Measurements from ENCODE around the gene NKIRAS2. TPM values are rescaled to one million over a fixed set of nuclear protein-coding genes. Genes with fewer than 3 reads are reported as not detected.

NKIRAS2 gene
- 10 to 100 TPM; 23.3 to 25.5 TPM for total RNA-seq

DNA sequence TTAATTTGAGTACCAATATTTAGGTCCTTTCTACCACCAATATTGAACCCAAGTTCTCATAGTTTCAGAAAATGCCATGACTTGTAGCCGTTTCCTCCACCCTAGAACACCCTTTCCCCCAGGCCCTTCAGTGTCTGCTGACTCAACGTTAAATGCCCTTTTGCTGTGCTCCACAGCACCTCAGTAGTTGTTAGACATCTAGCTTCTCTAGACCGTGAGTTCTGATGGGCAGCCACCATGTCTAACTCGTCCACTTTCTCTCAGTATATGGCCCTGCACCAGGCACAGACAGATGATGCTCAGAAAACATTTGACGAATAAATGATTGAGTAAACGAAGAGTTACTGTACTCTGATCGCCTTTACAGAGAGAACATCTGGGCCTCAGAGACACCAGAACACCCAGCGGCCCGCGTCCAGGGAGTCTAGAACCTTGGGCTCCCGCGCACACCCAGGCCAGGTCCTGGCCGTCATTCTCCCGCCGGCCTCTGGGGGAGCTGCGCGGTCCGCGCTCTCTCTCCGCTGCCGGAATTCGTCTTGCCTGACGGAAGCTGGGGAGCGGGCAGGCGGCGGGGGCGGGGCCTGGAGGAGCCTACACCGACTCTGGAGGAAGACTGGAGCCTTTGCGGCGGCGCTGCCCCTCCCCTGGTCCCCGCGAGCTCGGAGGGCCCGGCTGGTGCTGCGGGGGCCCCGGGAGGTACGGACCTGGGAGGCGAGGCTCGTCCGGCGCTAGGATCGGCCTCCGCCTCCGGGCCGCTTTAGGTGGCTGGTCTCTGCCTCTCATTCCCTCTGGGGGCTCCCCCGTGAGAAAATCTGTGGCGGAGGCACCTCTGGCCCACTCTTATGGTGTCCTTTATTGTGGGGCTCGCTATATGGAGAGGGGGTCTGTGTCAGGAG, at the start of gene NKIRAS2:
Gene NKIRAS2, plus strand, starts transcription at position 582 of the 896 bp plus-strand sequence. CDS start 1,488 bp downstream, outside the sequence.
- Mint-ChIP-seq H3K4me1 (peaks cover 63% of the 10 kb centered on the region), H3K4me3 (peak within 1 kb of the TSS; percentile 99), H3K27me3 (no peaks in the 10 kb centered on the region), H3K9me3 (peaks cover 5% of the 10 kb centered on the region), H3K27ac (peak within 1 kb of the TSS; percentile 90), H3K36me3 (ENCODE audit: low read depth) (peaks cover 21% of the 10 kb centered on the region)
- POLR2A ChIA-PET, result interaction anchor here (0.6 kb wide), 1 partner anchor 36 kb away, joined by 3 read pairs; no protein-coding TSS in a partner anchor
- DNase-seq, result peak; percentile 95
- CTCF ChIA-PET, result interaction anchor here (0.6 to 7.5 kb wide), 31 partner anchors 8 to 505 kb away, joined by 3 to 71 read pairs (median 4); partner anchors contain the start of genes DHX58, KCNH4 and ODAD4

DNA sequence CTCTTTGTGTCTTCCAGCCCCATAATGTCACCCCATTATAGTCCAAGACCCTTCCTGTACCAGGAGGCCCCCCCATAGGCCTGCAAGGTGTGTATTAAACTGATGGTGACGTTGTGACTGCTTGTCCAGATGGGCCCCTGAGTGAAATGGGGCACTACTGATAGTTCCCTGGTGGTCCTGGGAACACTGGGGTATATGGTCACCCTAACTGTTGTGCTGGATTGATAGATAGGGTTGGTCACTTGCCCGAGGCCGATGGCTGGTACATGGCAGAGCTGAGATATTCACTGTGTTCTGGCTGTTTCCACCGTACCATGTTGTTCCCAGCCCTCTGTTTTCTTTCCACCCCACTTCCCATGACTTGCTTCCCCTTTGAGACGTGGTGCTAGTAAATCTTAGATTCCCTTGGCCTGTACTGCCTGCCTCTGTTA, 49.0 kb upstream of the NKIRAS2 start:
- H3K9me3 Mint-ChIP-seq, result no peaks in the 10 kb centered on the region
- ChIA-PET POLR2A (no interaction called here), CTCF (interaction anchor here (0.7 to 1.6 kb wide), 2 partner anchors 16 to 49 kb away, joined by 3 read pairs; partner anchors contain the start of gene NKIRAS2)
- H3K4me3 Mint-ChIP-seq, result no peak overlapping the region
- H3K27ac Mint-ChIP-seq, result peak overlapping the region; percentile 13
- H3K4me1 Mint-ChIP-seq, result peaks cover 45% of the 10 kb centered on the region
- no peaks in the 10 kb centered on the region for H3K27me3 Mint-ChIP-seq
- H3K36me3 Mint-ChIP-seq (ENCODE audit: low read depth), result peaks cover 51% of the 10 kb centered on the region
- DNase-seq, result no peak

DNA sequence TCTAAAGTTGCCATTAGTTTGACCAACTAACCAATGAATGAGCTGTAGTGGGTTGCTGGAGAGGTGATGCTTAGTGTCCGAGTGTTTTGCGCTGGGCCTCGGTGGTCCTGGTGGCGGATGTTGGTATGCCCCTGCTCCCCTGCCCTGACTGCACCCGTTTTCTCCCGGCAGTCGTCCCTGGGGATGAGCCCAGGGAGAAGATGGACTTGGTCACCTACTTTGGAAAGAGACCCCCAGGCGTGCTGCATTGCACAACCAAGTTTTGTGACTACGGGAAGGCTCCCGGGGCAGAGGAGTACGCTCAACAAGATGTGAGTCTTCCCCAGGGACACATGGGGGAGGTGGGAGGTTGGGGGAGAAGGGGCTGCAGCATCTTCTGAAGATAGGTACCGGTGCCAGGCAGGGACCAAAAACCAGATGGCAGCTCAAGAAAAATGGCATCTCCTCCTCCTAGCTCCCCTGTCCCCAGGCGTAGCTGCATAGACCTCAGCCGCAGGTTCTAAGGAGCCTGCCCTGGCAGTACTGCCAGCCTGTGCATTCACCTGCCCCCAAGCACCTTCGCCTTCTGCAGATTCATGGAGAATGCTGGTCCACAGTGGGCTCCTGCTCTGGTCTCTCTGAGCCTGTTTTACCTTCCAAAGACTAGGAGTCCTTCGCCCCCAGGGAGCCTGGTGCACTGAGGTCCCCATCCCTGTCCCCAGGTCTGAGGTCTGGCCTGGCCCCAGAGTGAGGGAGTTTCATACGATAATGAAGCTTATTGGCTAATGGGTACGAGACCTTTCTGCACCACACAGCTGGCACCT, 48.0 kb upstream of the NKIRAS2 start:
- Mint-ChIP-seq H3K9me3 (no peaks in the 10 kb centered on the region), H3K27me3 (no peaks in the 10 kb centered on the region), H3K4me1 (peaks cover 44% of the 10 kb centered on the region), H3K36me3 (ENCODE audit: low read depth) (peaks cover 59% of the 10 kb centered on the region), H3K27ac (no peak overlapping the region), H3K4me3 (no peak overlapping the region)
- POLR2A ChIA-PET, result no interaction called here
- CTCF ChIA-PET, result interaction anchor here (0.7 to 1.6 kb wide), 3 partner anchors 13 to 48 kb away, joined by 3 read pairs; partner anchors contain the start of gene NKIRAS2
- no peak for DNase-seq

DNA sequence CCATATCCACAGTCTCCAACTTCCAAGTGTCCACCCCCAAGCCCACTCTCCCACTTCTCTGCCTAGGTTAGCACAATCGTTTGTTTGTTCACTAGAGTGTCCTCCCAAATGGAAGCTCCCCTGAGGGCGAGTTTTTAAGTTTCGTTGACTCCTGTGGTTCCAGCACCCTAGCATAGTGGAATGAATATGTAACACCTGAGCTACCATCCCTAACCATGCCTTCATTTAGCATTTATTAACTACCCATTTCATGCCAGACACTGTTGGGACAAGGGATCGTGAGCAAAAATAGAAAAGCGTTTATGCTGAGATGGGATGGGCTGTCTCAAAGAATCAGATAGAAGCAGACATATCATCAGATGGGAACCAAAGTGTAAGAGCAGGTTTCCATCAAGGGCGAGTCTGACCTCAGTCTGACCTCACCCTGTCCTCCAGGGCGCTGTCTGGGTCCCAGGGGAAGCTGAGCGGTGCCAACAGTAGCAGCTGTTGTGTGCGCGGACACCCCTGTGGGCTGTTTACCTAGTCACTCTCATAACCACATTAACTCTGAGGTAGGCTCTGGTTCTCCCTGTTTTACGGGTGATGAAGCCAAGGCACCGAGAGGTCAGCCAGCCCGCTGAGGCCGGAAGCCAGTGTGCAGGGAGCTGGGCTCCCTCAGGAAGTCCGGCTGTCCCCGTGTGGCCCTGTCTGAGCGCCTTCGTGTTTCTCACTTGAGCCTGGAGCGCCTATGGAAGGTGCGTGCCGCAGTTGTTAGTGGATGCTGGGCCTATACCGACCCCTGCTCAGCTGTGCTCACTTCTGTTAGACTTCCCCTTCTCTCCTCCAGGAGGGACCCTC, 47.1 kb upstream of the NKIRAS2 start:
- Mint-ChIP-seq H3K9me3 (no peaks in the 10 kb centered on the region), H3K27me3 (no peaks in the 10 kb centered on the region), H3K27ac (no peak overlapping the region), H3K36me3 (ENCODE audit: low read depth) (peaks cover 65% of the 10 kb centered on the region), H3K4me3 (no peak overlapping the region), H3K4me1 (peaks cover 39% of the 10 kb centered on the region)
- DNase-seq, result no peak
- CTCF ChIA-PET, result interaction anchor here (0.6 to 1.6 kb wide), 5 partner anchors 11 to 47 kb away, joined by 3 to 4 read pairs (median 3); partner anchors contain the start of gene NKIRAS2
- POLR2A ChIA-PET, result no interaction called here

DNA sequence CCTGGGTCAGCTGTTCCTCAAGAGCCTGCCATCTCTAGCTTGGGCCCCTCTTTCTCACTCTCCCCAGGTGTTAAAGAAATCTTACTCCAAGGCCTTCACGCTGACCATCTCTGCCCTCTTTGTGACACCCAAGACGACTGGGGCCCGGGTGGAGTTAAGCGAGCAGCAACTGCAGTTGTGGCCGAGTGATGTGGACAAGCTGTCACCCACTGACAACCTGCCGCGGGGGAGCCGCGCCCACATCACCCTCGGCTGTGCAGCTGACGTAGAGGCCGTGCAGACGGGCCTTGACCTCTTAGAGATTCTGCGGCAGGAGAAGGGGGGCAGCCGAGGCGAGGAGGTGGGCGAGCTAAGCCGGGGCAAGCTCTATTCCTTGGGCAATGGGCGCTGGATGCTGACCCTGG, 46.5 kb upstream of the NKIRAS2 start:
- no peak for DNase-seq
- Mint-ChIP-seq H3K9me3 (no peaks in the 10 kb centered on the region), H3K36me3 (ENCODE audit: low read depth) (peaks cover 65% of the 10 kb centered on the region), H3K27me3 (no peaks in the 10 kb centered on the region), H3K27ac (no peak overlapping the region), H3K4me3 (no peak overlapping the region), H3K4me1 (peaks cover 33% of the 10 kb centered on the region)
- CTCF ChIA-PET, result interaction anchor here (1.2 to 1.4 kb wide), 3 partner anchors 10 to 47 kb away, joined by 3 to 4 read pairs (median 3); partner anchors contain the start of gene NKIRAS2
- POLR2A ChIA-PET, result no interaction called here

DNA sequence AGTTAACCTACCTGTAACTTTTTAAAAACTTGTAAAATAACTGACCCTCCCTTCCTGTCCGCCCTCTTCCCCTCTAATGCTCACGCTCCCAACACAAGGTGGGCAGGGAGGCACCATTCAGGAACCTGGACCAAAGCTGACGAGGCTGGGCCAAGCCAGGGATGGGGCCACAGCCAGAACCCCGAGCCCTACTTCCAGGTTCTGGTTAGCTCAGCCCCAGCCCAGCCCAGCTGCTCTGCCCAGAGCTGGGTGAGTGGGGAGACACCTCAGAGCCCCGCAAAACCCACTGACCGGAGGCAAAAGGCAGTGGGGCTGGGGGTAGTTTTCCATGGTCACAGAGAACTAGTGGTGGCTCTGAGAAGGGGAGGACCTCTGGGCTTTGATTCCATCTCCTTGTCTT, 45.9 kb upstream of the NKIRAS2 start:
- ChIA-PET POLR2A (no interaction called here), CTCF (interaction anchor here (1.2 to 1.4 kb wide), 2 partner anchors 10 to 46 kb away, joined by 3 to 4 read pairs; partner anchors contain the start of gene NKIRAS2)
- no peak overlapping the region for H3K4me3 Mint-ChIP-seq
- H3K9me3 Mint-ChIP-seq, result no peaks in the 10 kb centered on the region
- H3K4me1 Mint-ChIP-seq, result peaks cover 28% of the 10 kb centered on the region
- no peaks in the 10 kb centered on the region for H3K27me3 Mint-ChIP-seq
- peaks cover 63% of the 10 kb centered on the region for H3K36me3 Mint-ChIP-seq (ENCODE audit: low read depth)
- no peak overlapping the region for H3K27ac Mint-ChIP-seq
- DNase-seq, result no peak

DNA sequence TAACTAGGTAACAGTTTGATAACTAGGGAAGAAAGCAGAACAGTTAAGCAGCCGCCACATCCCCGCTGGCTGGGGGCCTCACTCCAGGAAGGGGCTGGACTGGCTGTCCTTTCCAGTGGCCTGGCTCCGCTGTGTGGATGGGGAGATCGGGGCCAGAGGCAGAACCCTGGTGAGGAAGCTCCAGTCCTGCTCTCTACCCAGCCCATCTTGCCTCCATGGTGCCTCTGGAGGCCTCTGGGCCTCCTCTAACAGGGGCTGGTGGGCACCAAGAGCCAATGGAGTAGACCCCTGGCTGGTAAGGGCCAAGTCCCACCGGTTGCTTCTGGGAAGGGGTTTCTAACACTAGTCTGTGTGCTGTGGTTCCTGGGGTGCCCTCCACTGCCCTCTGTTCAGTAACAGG, 45.2 kb upstream of the NKIRAS2 start:
- Mint-ChIP-seq H3K4me3 (no peak overlapping the region), H3K4me1 (peaks cover 22% of the 10 kb centered on the region), H3K36me3 (ENCODE audit: low read depth) (peaks cover 57% of the 10 kb centered on the region), H3K27ac (no peak overlapping the region), H3K9me3 (no peaks in the 10 kb centered on the region), H3K27me3 (no peaks in the 10 kb centered on the region)
- ChIA-PET POLR2A (no interaction called here), CTCF (interaction anchor here (1.1 to 1.6 kb wide), 3 partner anchors 10 to 45 kb away, joined by 4 to 5 read pairs (median 4); partner anchors contain the start of gene NKIRAS2)
- DNase-seq, result no peak

GRCh38 chr17:41975099-41976083, 44.5 kb upstream of the NKIRAS2 start:
- Mint-ChIP-seq H3K27me3 (no peaks in the 10 kb centered on the region), H3K27ac (no peak overlapping the region), H3K4me1 (peaks cover 18% of the 10 kb centered on the region), H3K36me3 (ENCODE audit: low read depth) (peaks cover 59% of the 10 kb centered on the region), H3K9me3 (no peaks in the 10 kb centered on the region), H3K4me3 (no peak overlapping the region)
- DNase-seq, result no peak
- ChIA-PET CTCF (interaction anchor here (1.0 to 1.6 kb wide), 3 partner anchors 9 to 44 kb away, joined by 3 to 5 read pairs (median 4); partner anchors contain the start of gene NKIRAS2), POLR2A (no interaction called here)

- CTCF ChIA-PET, result interaction anchor here (0.6 to 1.6 kb wide), 4 partner anchors 8 to 205 kb away, joined by 3 to 4 read pairs (median 3); partner anchors contain the start of gene KCNH4
- POLR2A ChIA-PET, result no interaction called here
- H3K4me3 Mint-ChIP-seq, result no peak overlapping the region
- no peaks in the 10 kb centered on the region for H3K27me3 Mint-ChIP-seq
- H3K4me1 Mint-ChIP-seq, result peaks cover 14% of the 10 kb centered on the region
- peaks cover 60% of the 10 kb centered on the region for H3K36me3 Mint-ChIP-seq (ENCODE audit: low read depth)
- H3K9me3 Mint-ChIP-seq, result no peaks in the 10 kb centered on the region
- DNase-seq, result no peak
- peak overlapping the region; percentile 54 for H3K27ac Mint-ChIP-seq
Observed at GRCh38 chr17:41976142-41976768, 43.6 kb upstream of the NKIRAS2 start.

DNA sequence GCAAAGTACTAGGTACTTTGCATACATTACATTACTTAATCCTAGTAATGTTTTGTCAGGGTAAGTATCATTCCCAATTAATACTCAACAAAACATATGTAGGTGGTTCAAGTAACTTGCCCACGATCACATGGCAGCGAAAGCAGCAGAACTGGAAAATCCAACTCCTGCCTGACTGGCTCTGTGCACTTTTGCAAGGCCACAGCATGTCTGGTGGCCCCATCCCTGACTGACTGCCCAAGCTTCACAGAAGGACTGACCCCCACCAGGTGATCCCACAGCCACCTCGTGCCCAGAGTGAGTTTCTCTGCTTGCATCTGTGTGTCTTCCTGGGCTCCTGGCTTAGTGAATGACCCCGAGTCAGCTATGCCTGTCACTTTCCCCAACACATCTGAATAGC, 41.9 kb upstream of the NKIRAS2 start:
- no peaks in the 10 kb centered on the region for H3K27me3 Mint-ChIP-seq
- no peak overlapping the region for H3K27ac Mint-ChIP-seq
- H3K9me3 Mint-ChIP-seq, result no peaks in the 10 kb centered on the region
- POLR2A ChIA-PET, result no interaction called here
- no peak overlapping the region for H3K4me3 Mint-ChIP-seq
- CTCF ChIA-PET, result interaction anchor here (0.6 to 1.6 kb wide), 5 partner anchors 10 to 781 kb away, joined by 3 to 4 read pairs (median 3); no protein-coding TSS in a partner anchor
- DNase-seq, result no peak
- H3K4me1 Mint-ChIP-seq, result peaks cover 5% of the 10 kb centered on the region
- H3K36me3 Mint-ChIP-seq (ENCODE audit: low read depth), result peaks cover 65% of the 10 kb centered on the region
